HG03571 (cell line): ENCODE measurements around the gene LCE5A.
"Not testable (repeated sequence)": the region's sequence is repeated elsewhere in the genome, so short reads cannot be mapped to it uniquely, and the experiment has no call there.

Experiments
- ATAC-seq: cut with Tn5 transposase; IDR thresholded peaks from one replicate; pipeline ENCODE4 v1.9.1; 2021; ENCODE audit not compliant: unreplicated experiment

LCE5A gene, protein sequence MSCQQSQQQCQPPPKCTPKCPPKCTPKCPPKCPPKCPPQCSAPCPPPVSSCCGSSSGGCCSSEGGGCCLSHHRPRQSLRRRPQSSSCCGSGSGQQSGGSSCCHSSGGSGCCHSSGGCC

DNA sequence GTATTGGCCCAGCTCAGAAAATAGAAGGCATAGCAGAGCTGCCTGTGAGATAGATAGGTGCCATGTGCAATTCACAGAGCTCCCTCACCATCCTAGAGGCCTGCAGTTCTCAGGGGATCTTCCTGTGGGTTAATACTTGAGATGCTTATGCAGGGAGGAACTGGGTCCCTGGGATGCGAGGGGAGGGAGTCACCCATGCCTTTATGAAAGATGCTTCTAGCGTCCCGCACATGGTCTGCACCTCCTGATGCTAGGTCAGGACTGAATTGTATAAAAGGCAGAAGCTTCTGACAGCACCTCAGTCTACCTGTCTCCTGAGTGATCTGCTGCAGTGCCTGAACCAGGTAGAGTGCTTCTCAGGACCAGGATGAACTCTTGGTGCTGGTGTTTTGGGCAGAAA, at the start of gene LCE5A:
Gene LCE5A (plus strand): TSS at position 301 of the 400 bp plus-strand sequence. CDS start 732 bp downstream, outside the sequence.
- no peak for ATAC-seq

DNA sequence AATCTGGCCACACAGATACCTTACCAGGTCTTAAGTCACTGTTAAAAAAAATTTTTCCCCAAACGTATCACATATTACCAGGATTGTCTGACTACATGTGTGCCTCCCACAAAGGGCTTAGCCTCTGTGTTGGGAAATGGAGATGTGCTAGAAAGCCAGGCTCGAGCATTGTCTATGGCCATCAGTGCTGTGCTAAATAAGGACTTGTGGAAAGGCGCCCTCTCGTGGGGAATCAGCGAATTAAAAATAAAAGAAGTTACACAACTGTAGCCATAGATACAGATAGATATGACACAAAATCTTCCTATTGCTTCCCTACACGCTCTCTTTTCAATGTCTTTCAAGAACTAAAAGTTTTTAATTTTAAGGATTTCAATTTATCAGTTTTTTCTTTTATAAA, 49.1 kb upstream of the LCE5A start:
- ATAC-seq: no peak

DNA sequence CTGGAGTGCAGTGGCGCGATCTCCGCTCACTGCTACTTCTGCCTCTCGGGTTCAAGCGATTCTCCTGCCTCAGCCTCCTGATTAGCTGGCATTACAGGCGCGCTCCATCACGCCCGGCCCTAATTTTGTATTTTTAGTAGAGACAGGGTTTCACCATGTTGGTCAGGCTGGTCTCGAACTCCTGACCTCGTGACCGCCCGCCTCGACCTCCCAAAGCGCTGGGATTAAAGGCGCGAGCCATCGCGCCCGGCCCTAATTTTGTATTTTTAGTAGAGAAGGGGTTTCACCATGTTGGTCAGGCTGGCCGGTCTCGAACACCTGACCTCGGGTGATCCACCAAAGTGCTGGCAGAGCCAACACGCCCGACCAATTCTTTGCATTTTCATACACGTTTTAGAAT, 48.0 kb upstream of the LCE5A start:
- ATAC-seq: no peak

DNA sequence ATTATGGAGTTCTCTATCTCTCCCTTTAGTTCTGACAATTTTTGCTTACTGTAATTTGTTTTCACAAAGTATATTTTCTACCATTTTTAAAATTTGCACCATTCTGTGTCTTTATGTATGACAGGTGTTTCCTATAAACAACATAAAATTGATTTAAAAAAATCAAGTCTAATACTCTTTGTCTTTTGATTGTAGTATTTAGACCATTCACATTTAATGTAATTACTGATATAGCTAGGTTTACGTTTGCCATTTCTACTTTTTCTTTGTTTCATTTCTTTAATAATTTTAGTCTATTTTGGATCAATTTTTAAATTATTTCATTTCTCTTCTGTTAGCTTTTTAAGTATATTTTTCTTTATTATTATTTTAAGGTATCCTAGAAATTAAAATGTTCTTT, 44.4 kb upstream of the LCE5A start:
- no peak for ATAC-seq

DNA sequence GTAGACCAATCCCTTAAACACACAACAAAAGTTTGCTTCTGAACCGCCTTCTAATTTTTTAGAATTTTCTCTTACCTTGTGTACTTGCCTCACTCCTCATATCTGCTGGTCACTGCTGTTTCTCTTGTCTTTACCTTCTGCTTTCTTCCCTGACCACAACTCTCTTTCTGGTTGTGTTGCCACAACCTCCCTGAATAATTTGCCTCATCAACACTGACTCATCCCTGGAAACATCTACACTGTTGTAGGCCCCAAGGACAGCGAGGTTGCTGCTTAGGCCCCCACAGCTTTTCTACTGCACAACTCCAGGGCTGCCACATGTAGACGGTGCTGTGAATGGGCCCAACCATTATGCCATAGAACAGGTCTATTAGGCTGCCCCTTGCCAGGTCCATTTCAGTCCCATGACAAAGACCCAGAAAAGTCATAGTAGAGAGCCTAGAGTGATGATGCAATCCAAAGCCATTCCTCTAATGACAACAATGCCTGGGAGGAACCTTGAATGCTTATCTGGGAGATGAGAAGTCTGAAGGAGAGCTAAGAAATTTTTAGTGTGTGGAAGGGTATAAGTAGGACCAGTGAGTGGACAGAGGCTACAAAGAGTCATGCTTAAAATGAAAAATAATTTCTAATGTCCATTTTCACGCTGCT, 36.6 kb upstream of the LCE5A start:
- no peak for ATAC-seq

DNA sequence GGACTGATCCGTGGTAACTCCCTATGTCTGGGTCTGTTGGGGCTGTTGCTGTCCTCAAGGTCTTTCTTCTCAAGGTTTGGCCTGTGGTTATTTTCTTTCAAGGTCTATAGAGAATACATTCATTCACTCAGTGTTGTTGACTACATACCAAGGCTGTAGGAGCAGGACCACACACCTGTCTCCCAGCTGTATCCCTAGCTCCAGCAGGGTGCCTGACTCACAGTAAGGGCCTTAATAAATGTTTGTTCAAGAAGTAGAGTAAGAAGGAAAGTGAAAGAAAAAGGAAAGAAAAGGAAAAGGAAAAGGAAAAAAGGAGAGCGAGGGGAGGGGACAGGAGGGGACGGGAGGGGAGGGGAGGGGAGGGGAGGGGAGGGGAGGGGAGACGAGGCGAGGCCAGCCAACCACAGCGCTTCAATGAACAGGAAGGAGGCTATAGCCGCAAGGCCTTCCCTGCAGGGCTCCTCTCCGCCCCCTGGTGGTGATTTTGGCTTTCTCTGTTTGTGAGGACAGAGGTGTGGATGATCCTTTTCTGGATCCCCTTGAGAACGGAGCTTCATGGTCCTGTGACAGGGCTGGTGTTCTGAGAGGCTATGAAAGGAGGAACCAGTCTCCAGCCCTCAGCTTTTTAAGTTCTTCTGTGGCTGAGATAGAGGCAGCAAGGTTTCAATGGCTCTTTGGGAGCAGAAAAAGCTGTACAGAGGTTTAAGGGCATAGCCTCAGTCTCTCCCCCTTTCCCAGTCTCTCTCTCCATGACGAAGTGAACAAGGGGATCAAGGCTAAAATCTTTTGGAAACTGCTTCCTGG, 30.6 kb upstream of the LCE5A start:
- no peak for ATAC-seq

DNA sequence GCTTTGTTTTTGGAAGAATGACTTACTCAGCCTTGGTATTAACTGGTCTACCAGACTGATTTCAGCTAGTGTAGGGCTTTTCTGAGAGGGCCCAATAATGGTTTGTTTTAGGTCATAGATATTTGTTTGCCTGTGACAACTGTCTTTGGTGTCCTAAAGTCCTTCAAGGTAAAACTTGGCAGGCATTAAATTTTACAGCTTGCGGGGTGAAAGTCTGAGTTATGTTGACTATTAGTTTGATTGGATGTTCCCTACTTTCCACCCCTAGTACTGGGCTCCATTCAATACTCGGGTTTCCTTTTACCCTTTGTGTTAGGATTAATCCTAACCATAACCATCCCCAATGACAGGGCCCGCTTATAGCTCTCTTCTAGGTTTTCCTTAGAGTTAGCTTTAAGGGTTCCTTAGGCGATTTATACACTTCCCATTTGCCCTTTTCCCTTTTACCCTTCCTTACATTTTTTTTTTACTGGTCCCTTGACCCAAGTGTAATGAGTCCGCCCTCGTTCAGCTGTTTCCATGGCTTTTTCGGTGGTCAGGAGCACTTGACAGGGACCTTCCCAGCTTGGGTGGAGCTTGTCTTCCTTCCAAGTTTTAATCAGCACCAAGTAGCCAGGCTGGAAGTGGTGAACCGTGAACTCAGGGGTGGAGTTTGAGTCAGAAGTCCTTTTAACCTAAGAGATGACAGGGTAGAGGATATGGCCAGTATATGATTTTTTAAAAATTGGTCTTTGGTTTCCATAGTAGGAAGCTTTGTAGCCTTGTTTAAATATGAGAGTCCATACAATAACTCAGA, 28.5 kb upstream of the LCE5A start:
- ATAC-seq: no peak

DNA sequence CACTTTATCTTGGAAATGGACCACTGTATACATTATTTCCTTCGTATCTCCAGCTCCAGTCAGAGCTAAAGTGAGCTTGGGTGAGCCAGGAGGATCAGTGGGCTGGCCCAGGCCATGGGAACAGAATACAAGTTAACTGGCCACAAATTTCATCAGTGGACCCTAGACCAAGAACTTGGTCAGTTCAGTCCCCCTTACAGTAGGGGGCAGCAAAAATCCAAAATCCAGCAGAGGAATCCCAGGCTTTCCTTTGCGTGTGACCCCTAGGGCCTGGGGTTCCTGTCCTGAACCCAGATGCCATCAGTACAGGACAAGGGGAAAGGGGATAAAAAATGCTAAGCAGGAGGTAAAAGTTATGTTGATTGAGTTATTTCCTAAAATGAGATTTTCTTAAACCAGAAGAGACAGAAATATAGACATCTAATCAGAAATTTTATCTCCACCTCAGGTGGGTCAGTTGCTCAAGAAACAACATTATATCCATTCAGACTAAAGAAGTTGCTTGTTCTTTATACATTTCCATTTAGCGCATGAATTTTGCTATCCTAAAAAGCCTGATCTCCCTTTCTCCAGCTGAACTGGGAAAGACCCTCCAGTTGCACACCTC, 24.1 kb upstream of the LCE5A start:
- no peak for ATAC-seq

DNA sequence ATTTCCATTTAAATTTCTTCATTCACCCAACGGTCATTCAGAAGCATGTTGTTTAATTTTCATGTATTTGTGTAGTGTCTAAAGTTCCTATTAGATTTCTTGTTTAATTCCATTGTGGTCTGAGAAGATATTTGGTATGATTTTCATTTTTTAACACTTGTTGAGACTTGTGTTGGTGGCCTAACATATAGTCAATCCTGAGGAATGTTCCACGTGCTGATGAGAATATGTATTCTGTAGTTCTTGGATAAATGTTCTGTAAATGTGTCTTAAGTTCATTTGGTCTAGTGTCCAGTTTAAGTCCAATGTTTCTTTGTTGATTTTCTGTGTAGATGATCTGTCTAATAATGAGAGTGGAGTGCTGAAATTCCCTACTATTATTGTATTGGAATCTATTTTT, 22.7 kb upstream of the LCE5A start:
- no peak for ATAC-seq

DNA sequence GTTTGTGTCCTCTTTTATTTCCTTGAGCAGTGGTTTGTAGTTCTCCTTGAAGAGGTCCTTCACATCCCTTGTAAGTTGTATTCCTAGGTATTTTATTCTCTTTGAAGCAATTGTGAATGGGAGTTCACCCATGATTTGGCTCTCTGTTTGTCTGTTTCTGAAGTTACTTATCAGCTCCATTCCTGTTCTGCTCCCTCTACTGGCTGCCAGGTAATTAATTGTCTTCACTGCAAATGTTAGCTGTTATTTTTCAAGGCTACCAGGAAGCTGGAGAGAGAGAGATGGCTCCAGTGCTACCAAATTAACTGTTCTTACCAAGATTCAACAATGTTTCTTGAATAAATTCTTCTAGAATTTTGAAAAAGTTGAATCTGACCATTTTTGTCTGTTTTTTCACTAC, 19.1 kb upstream of the LCE5A start:
- not testable (repeated sequence) for ATAC-seq

DNA sequence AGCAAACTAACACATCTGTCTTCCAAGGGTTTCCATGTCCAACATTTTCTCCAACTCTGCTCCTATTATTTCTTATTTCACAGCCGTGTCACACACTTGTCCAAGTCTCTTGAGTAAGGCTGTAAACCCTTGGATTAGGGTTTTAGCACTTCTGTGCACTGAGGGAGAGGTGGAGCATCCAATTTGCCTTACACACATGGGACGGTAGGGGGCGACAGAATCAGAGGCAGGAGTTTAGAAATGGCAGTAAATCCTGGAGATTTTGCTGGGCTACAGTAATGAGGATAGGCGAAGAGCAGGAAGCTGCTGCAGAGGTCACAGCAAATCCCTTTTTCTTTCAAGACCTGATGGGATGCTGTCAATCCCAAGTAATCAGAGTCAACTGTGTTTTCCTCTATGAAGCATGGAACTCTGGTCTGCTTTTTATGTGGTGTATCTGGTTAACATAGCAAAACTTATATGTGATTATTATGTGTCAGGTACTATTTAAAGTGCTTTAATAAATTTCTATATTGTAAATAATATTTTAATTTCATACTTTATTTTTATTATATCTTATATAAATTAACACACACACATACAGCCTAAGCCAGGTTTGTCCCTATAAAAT, 15.4 kb upstream of the LCE5A start:
- no peak for ATAC-seq

DNA sequence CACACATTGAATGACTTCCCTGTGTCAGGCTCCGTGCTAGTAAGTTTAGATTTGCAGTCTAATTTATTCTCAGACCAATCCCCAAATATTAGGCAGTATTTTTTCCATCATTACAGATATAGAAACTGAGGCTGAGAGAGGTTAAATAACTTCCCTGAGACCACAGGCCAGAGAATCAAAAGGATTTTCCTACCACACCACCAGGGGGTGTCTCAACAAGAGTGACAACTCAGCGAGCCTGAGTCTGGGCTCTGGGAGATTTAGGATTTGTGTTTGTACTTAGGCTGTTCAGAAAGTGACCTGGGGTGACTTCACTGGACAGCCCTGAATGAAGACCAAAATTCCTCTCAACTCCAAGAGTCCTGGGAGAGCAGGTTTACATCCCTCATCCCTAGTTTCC, 13.3 kb upstream of the LCE5A start:
- ATAC-seq: no peak

DNA sequence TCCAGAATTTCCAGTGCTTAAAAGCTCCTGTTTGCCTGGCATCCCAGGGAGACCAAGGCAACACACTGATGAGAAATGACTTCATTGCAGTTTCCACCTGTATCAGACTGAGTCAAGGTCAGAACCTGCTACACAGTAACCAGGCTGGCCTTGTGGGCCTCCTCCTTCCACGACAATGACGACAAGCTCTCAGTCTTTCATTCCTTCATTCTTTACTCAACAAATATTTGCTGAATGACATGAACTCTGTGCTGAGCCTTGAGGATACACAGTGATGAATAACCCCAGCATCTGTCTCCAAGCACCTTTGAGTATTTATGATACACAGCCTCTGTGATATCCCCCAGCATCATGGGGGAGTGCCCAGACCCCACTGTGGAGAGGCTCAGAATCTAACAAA, 8.9 kb upstream of the LCE5A start:
- no peak for ATAC-seq

DNA sequence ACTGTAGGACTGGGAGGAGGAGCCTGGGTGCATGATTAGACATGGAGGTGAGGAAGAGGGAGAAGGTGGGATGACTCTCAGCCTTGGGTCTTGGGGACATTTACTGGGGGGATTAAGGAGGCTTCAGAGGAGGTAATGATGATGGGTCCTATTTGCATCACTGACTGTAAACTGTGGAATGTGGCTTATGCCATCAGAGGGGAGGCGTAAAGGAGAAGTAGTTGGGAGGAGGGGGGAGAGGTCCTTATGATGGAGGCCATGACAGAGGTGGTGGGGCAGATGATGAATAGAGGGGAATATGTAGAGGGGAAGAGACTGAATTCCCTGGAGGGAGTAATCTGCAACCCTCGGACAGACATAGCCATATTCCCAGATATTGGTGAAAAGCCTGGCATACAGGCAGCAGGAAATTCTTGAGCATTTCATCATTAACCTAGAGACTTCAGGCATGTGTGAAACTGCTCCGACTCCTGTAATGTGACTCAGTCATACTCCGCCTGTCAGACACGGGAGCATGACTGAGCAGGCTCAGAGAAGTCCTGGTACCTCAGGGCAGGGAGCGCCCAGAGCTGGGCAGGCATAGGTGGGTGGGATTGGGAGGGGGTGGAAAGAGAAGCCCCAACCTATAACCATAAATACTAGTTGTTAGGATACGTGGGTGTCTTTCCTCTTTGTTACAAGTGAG, 8.0 kb upstream of the LCE5A start:
- no peak for ATAC-seq

DNA sequence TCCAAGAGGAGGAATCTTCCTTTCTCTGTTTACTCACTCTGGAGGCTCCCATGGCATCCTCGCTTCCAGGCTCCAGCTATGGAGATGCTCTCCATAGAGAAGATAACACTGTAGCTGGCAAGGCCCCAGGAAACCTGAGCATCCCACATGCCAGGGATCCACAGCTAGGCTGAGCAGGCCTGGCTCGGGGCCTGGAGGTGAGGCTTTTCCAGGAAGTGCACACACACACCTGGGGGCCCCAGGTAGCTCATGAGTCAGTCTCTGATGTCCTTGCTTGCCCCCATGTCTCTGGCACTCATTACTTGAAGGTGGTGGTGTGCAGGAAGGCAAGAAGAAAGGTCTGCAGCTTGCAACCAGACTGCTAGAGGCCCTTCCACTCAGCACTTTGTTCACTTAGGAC, 5.5 kb upstream of the LCE5A start:
- no peak for ATAC-seq

DNA sequence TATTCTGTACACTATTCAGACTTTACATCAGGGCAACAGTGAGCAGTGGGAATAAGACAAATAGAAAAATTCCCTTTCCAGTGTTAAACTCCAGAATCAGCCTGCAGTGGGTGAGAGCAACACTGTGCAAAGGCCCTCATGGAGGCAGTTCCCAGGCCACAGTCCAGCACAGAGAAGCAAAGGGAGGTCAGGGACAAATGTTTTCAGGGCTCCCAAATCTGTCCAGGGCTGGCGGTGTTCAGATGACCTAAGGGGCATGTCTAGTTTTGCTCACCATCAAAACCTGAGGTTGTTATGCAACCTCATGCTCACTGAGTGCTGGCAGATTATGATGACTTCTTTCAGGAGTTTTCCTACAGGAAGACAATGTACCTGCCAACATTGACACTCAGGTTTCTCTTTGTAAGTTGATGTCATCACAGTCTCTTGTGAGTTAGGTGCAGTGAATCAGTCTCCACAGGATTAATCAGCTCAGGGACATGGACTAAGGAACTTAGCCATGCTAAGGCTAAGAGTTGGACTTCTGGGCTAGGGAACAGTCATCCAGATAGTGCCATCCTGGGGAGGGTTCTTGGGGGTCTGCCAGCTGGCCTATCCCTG, 3.6 kb upstream of the LCE5A start:
- ATAC-seq: no peak

DNA sequence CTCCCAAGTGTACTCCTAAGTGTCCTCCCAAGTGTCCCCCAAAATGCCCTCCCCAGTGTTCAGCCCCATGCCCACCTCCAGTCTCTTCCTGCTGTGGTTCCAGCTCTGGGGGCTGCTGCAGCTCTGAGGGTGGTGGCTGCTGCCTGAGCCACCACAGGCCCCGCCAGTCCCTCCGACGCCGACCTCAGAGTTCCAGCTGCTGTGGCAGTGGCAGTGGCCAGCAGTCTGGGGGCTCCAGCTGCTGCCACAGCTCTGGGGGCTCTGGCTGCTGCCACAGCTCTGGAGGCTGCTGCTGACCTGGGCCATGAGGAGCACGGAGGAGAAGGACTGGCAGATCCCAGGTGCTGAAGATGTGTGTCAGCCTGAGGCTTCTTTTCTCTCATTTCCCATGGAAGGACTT, 993 bp downstream of the LCE5A start:
- no peak for ATAC-seq

DNA sequence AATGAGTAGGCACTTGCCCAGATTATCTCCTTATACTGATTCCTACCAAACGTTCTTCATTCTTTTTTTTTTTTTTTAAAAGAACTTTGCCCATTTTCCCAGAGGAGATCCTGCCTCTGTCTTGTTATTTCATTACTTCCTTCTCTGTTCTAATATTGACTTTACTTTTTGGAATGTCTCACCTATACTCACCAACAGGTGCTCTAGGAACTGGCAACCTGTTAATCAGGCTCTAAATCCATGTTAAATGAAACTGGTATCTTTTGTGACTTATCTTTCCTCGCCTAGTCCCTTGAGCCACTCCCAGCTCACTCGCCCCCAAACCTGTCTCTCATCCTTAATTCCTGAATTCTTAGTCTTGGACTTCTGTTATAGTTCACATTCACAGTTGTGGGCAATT, 2.5 kb downstream of the LCE5A start:
- ATAC-seq: no peak

DNA sequence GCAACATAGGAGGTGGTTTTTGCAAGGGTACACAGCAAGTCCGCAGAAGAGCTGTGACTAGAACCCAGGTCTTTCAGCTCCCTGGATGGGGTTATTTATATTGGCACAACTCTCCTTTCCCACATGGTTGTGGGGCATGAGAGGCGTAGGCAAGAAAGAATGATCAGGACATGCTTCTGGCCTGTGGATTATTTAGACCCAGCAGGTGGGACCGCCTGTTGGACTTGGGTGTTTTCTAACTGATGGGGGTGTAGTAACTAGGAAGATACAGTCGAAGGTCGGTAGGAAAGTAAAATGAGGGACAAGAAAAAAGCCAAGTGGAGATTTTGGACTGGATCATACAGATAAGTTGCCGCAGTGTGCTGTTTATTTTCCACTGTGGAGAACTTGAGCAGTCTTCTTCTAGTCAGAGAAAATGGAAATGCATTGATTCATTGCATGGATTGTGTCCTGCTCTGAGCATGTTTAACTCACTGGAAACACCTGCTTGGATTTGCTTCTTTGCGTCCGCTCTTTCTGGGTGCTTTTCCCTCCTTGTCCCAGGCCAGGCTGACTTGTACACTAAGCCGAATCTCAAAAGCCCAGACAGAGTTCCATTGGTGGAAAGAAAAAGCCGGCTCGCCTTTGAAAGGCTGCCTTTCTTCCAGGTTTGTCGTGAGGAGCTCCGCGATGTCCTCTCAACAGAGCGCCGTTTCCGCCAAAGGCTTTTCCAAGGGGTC, 4.3 kb downstream of the LCE5A start:
- ATAC-seq: no peak
